Measurements from ENCODE around the gene PTPRA. TPM values are rescaled to one million over a fixed set of nuclear protein-coding genes. Genes with fewer than 3 reads are reported as not detected.
A peak's percentile ranks its signal among the peaks of the same experiment; 100 is the strongest.

Gene PTPRA
- total and polyA plus RNA-seq, 9 of the 15 experiments (the other 6 are each of a cell fraction or from before 2014, with no cell fraction given), result 3.4 to 80.5 (median 28.0) TPM

GRCh38 chr20:2840138-2840966 lies 32.9 kb upstream of the PTPRA start, which contains the start of the genes PCED1A and VPS16:
Gene PCED1A, minus strand, starts transcription at chr20:2840655. Its CDS starts 743 bp downstream, at chr20:2839912.
Gene VPS16, plus strand, starts transcription at chr20:2840745. Its CDS starts 30 bp downstream, at chr20:2840775.
- intact Hi-C loops (cut with micrococcal nuclease), result no loop called here
- TF ChIP-seq TOE1 (IDR thresholded peaks at IDR 0.05; ENCODE audit: borderline replicate concordance) (peak; percentile 86), TOE1 (CRISPR knock-in tag; IDR thresholded peaks at IDR 0.05; ENCODE audit: borderline replicate concordance, low read depth) (no peak), GATAD2A (IDR thresholded peaks at IDR 0.05) (no peak), REST (IDR thresholded peaks at IDR 0.05; ENCODE audit: borderline replicate concordance) (peak; percentile 49; the same call in 1 of the 2 replicates), REST (CRISPR knock-in tag; IDR thresholded peaks at IDR 0.05; ENCODE audit: low read depth) (peak; percentile 50; the same call in 1 of the 2 replicates), ZBTB34 (CRISPR knock-in tag; IDR thresholded peaks at IDR 0.05) (no peak), NR2C1 (IDR thresholded peaks at IDR 0.05) (no peak), NR2C1 (tag; IDR thresholded peaks at IDR 0.05) (0 out of 2 replicates have a peak, but pooled peaks have one; percentile 57), KDM5B (IDR thresholded peaks at IDR 0.05; ENCODE audit: insufficient replicate concordance, low read depth, low read length) (peak; percentile 79), KDM2B (CRISPR knock-in tag; IDR thresholded peaks at IDR 0.05) (no peak), SMAD4 (CRISPR knock-in tag; conservative IDR thresholded peaks at IDR 0.05) (0 out of 2 replicates have a peak, but pooled peaks have one; percentile 19), FOXA3 (CRISPR knock-in tag; conservative IDR thresholded peaks at IDR 0.05 in 1 of 2, IDR thresholded peaks at IDR 0.05 in 1 of 2) (no peak)

More at GRCh38 chr20:2840138-2840966, 32.9 kb upstream of the PTPRA start, which contains the start of the genes PCED1A and VPS16:
- H3K79me2 ChIP-seq (ENCODE audit: control insufficient read depth, insufficient read depth, low read length), result peaks cover 3% of the 10 kb centered on the region; the same call in 1 of the 3 replicates
- no peaks in the 10 kb centered on the region for H3K9me1 ChIP-seq (ENCODE audit: control insufficient read depth, insufficient read depth, low read length)
- 9% methylated on average over 27 of the region's 98 CpGs for WGBS (ENCODE audit: insufficient coverage, low coverage, missing lambda C conversion rate)
- ChIA-PET POLR2A (interaction anchor here (0.8 to 1.1 kb wide), 5 partner anchors 14 to 132 kb away, joined by 3 read pairs; no protein-coding TSS in a partner anchor), CTCF (ENCODE audit: low intra/inter-chr PET ratio) (interaction anchor here (0.5 kb wide), 1 partner anchor 429 kb away, joined by 6 read pairs; no protein-coding TSS in a partner anchor)
- no peaks in the 10 kb centered on the region for H4K20me1 ChIP-seq (replicated peaks; ENCODE audit: control insufficient read depth, insufficient read depth, low read length)
- H3K27ac ChIP-seq (ENCODE audit: extremely low read depth, low read depth, low read length), result peak within 1 kb of the TSS; percentile 88
- ATAC-seq (peak; percentile 100), FAIRE-seq (peak; percentile 79), DNase-seq (ENCODE audit: extremely low read depth in 1 of 4, low spot score in 3 of 4) (peak; percentile 86 to 93 (median 90))
- no TSS peak for BruUV-seq (replicated peaks)
- no peaks in the 10 kb centered on the region for H3K36me3 ChIP-seq (ENCODE audit: control insufficient read depth, insufficient read depth, low read length)
- no peaks in the 10 kb centered on the region for H3K9me3 ChIP-seq (replicated peaks; ENCODE audit: control insufficient read depth, insufficient read depth, low read depth, low read length)
- peaks cover 9 to 25% of the 10 kb centered on the region in 2 experiments; a peak in 4 of 5 replicates for H3K4me1 ChIP-seq (replicated peaks in 1 of 2; ENCODE audit: control insufficient read depth in 2 of 2, insufficient read depth in 2 of 2, low read length in 2 of 2)
- no peaks in the 10 kb centered on the region for H3K27me3 ChIP-seq (ENCODE audit: control insufficient read depth in 2 of 2, insufficient read depth in 2 of 2, low read length in 2 of 2)
- peak within 1 kb of the TSS; percentile 98 for H2AFZ ChIP-seq (ENCODE audit: low read depth, low read length)
- H3K4me2 ChIP-seq (ENCODE audit: insufficient read depth, low read length), result peak within 1 kb of the TSS; percentile 90
- H3K9ac ChIP-seq (ENCODE audit: insufficient read depth in 1 of 2, low read depth in 2 of 2, low read length in 2 of 2), result peak within 1 kb of the TSS; percentile 83 to 93
- H3K4me3 ChIP-seq, result peak within 1 kb of the TSS; percentile 67
- in situ Hi-C loops (cut with MboI), result no loop called here

Data from K562 (cell line).